HG03095 (cell line): ENCODE measurements around the gene MYCBP2.
"Not testable (repeated sequence)": the region's sequence is repeated elsewhere in the genome, so short reads cannot be mapped to it uniquely, and the experiment has no call there.

Source experiments
- ATAC-seq: cut with Tn5 transposase; IDR thresholded peaks from one replicate; pipeline ENCODE4 v1.9.1; 2021; ENCODE audit warnings: moderate library complexity; ENCODE audit not compliant: unreplicated experiment

Gene MYCBP2

DNA sequence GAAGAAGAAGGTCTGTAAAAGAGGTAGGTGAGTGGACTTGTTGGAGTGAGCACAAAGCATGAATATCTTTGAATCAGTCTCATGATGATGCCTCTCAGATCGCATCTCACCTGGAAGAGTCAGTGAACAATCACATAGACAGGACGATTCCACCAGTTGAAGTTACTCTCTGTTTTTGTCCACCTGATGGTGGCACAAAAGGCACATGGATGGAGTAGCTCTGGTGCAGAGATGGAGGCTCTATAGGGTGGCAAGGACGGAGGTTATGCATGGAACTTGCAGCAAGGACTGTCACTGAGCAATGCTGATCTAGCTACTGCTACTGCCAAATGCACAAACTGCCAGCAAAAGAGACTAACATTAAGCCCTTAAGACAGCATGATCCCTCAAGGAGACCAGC, 10.3 kb upstream of the MYCBP2 start:
- no peak for ATAC-seq

DNA sequence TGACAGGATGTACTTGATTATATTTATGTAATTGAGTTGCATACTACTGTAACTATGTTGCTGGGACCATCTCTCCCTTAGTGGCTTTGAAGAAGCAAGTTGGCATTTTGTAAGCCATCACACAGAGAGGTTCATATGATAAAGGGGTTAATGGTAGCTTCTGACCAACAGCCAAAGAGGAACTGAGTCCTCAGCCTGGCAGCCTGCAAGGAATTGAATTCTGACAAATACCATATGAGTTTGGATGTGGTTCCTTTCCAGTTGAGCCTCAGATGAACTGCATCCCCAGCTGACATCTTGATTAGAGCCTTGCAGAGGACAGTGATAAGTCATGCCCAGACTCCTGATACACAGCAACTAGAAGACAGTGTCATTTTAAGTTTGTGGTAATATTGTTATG, 8.6 kb upstream of the MYCBP2 start:
- no peak for ATAC-seq

DNA sequence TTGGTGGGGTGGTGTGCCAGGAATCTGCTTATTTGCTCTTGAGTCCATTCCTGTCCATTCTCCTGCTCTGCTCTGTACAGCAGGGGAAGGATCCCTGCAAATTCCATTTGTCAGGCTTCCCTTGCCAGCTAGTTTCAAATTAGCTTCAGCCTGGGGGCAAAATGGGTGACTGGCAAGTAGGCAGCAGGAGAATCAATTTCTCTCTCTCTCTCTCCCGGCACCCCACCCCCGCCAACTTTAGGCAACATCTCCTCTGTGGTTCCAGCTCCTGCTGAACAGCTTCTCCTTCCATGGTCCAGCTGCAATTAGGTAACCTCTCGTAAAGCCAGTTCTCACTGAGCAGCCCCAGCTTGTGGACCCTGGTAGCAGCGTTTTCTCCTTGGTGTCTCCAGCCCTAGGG, 6.7 kb upstream of the MYCBP2 start:
- ATAC-seq: no peak

- ATAC-seq: no peak
These were observed 4.5 kb upstream of the MYCBP2 start for GRCh38 chr13:77331421-77331820.

DNA sequence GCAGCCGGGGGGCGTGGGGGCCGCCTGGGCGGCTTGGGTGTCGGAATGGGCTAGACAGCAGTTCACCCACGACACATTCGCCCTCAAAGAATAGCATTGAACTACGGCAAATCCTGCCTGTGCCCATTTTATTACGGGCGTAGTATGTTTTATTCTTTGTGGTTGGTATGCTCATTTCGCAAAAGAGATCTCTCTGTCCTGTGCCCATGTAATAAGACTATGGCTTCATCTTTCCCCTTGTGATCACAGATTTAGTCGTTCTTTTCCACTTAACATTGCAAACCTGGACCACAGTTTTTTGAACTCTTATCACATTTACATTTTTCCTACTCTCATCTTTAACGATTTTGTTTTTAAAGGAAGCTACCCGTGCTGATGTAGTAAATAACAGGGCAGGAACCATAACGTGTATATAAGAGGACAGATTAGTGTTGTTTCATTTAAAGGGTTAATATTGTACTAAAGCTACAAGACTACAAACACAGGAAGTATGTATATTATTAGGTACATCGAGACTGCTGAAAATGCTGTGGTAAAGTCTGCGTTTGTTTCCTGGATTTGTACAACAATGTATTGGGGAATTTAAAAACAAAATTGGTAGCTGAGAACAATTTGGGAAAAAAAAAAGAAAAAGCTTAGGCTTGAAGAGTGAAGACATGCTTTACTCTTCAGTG, 3.2 kb upstream of the MYCBP2 start:
- ATAC-seq: no peak

DNA sequence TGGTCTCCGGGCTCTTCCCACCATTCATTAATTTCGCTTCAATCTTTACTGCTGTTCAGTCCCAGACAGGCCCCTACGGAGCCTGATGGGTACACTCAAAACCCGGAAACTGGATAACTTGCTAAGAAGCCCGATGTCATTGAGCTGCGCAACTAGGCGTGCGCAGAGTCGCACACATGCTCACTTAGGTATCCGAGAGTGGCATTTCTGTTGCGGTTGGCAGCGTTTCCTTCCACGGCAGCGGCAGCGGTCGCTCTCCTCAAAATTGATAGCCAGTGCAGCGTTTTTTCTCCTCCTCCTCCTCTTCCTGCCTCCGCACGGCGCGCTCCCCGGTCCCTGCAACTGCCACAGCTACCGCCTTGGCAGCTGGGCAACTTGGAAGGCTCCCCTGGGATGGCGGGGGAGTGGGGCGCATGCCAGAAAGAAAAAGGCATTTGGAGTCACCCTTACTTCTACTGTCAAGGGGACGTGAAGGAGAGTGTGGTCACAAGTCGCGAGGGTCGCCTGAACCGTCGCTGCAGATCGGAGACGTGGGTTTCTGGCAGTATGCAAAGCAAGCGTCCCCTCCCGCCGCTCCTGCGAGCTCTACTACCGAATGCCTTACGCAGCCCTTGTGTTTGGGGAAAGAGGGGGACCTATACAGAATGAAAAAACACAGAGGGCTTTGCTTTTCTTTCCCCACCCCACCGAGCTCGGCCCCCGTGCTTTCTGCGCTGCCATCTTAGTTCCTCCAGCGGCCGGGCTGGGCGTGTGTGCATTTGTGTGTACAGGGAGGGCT, 2.4 kb upstream of the MYCBP2 start:
- ATAC-seq: peak; percentile 58

GRCh38 chr13:77328819-77329132, 1.9 kb upstream of the MYCBP2 start:
- peak; percentile 5 for ATAC-seq

GRCh38 chr13:77325371-77325980, 1.4 kb downstream of the MYCBP2 start:
- no peak for ATAC-seq

DNA sequence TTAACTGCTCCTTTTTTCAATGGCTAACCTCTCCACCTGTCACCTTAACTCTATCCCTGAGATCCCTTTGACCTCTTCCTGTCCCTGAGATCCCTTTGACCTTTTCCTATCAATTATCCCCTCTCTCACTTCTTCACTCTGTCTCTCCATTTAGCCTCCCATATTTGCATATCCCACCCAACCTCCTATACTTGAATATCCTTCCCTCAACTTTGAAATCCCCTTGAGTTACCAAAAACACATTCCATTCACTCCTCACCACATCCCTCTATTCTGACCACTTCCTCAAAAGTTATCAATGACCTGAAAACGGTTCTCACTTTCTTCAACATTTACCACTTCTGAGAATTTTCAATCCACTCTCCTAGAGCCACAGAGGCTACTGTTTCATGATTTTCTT, 3.0 kb downstream of the MYCBP2 start:
- no peak for ATAC-seq

DNA sequence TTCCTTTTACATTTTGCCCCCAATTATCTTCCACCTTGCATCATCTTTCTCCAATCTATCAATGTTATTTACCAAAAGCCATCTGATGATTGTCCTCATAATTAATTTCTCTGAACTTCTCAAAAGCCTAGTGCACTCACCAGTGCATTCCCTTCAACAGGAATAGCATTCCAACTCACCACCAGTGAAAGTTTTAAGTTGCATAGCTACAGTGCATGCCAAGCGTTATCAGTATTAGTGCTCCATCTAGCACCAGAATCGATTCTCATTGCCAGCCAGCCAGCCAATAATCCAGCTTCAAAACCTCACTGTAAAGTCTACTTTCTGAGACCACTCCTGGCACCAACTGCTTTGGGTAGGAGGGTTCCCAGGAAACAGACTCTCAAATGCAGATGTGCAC, 7.4 kb downstream of the MYCBP2 start:
- no peak for ATAC-seq

DNA sequence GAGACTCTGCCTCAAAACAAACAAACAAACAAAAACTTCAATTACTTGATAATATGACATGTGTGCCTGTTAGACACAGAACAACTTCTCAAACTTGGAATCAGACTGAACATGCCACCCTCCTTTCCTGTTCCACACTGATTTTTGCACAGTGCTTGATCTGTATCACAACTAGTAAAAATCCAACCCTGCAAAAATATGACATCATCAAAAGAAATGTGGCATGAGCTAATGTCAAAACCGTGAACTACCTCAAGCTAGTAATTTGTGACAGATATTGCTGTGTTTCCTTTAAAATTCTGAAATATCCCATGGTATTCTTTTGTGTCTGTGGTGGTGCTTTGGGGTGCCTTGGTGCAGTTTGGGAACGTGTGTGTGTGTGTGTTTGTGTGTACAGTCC, 8.2 kb downstream of the MYCBP2 start:
- ATAC-seq: no peak

- no peak for ATAC-seq
These were observed 10.5 kb downstream of the MYCBP2 start for GRCh38 chr13:77316430-77316829.

DNA sequence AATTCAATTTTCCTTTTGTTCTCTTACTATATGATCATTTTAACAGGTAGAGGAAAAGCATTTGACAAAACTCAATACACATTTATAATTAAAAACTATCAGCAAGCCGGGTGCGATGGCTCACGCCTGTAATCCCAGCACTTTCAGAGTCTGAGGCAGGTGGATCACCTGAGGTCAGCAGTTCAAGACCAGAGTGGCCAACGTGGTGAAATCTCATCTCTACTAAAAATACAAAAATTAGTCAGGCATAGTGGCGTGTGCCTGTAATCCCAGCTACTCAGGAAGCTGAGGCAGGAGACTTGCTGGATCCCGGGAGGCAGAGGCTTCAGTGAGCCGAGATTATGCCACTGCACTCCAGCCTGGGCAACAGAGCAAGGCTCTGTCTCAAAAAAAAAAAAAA, 11.4 kb downstream of the MYCBP2 start:
- ATAC-seq: not testable (repeated sequence)

DNA sequence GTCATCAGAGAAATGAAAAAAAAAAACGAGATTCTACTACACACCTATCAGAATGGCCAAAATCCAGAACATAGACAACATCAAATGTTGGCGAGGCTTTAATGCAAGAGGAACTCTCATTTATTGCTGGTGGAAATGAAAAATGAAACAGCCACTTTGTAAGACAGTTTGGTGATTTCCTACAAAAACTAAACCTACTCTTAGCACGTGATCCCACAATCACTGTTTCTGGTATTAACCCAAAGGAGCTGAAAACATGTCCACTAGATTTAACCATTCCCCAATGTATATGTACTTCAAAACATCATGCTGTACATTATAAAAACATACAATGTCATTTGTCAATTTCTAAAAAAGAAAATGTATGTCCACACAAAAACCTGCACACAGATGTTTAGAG, 13.0 kb downstream of the MYCBP2 start:
- no peak for ATAC-seq

DNA sequence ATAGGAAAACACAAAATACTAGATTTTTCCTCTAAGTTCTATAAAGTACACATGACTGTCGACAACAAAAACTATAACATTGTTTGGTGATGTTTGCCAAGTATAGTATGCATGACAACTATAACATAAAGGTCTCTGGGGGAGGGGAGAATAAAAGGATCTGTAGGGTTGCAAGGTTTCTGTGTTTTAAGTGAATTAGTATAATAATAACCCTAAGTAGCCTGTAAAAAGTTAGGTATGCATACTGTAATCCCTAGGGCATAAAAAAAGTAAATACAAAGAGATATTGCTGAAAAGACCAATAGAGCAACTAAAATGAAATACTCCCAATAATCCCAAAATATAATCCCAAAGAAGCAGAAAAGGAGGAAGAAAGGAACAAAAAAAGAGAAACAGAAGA, 14.6 kb downstream of the MYCBP2 start:
- no peak for ATAC-seq

- no peak for ATAC-seq
These were observed 16.2 kb downstream of the MYCBP2 start for GRCh38 chr13:77310579-77311279.

- ATAC-seq: no peak
These were observed 16.7 kb downstream of the MYCBP2 start for GRCh38 chr13:77310161-77310560.

DNA sequence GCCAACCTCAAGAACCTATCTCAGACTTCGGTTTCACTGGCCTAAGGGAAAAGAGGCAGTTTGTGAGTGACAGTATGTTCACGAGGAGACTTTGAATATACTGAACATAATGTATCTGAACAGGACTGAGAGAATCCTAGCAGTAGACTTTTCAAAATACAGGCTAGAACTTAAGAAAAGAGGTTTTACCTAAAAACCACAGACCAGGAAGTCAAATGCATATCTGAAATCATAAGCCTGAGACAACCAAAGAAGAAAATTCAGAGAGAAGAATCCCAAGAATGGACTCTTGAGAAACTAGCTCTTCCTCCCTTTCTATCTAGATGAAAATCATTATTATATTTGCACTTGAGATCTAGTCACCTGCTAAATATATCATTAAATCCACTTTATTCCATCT, 17.6 kb downstream of the MYCBP2 start:
- ATAC-seq: no peak

DNA sequence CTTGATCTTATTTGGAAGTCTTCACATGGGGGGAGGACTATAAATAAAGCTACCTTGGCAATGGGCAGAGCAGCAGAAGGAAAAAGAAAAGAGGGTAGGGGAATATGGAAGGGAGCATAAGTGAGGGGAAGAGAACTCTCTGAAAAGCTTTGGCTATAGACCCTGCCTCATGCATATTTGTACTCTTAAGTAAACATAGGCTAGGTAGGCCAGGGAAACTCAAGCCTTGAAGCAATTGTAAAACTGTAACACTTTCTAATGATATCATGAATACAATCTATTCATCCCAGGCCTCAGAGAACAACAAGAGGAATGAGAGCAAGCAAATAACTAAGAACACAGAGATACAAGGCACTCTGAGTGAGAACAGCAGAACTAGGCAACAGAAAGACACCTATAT, 20.4 kb downstream of the MYCBP2 start:
- ATAC-seq: no peak

DNA sequence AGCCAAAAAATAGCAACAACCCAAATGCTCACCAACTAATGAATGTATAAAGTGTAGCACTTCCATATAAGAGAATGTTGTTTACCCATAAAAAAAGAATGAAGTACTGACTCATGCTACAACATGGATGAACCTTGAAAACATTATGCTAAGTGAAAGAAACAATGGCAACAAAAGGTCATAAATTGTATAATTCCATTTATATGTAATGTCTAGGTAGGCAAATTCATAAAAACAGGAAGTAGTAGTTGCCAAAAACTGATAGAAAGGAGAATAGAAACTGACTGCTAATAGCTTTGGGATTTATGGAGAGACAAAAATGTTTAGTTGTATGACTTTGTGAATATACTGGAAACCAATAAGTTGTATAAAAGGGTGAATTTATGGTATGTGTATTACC, 21.6 kb downstream of the MYCBP2 start:
- no peak for ATAC-seq

- ATAC-seq: no peak
These were observed 26.5 kb downstream of the MYCBP2 start for GRCh38 chr13:77300176-77301037.
